ENCODE results near the gene EXOSC10. TPM values are rescaled to one million over a fixed set of nuclear protein-coding genes. Genes with fewer than 3 reads are reported as not detected.
"Not testable (repeated sequence)": the region's sequence is repeated elsewhere in the genome, so short reads cannot be mapped to it uniquely, and the experiment has no call there.

The EXOSC10 gene
- total RNA-seq, 1 experiment from 2014 or later, result 72.0 TPM

GRCh38 chr1:11101347-11101746 is 1.7 kb upstream of the EXOSC10 start:
- H3K79me2 ChIP-seq (ENCODE audit: low read length), result peaks cover 27% of the 10 kb centered on the region
- peaks cover 16% of the 10 kb centered on the region for H3K4me1 ChIP-seq (ENCODE audit: low read length)
- H2AFZ ChIP-seq (ENCODE audit: low read length), result no peak overlapping the region
- no peaks in the 10 kb centered on the region for H3K27me3 ChIP-seq (ENCODE audit: low read length)
- no peak overlapping the region for H3K4me2 ChIP-seq (ENCODE audit: low read depth, low read length, poor library complexity, severe bottlenecking)
- H4K20me1 ChIP-seq (ENCODE audit: insufficient read depth, low read depth, low read length), result peaks cover 4% of the 10 kb centered on the region; the same call in 1 of the 2 replicates
- no peak for DNase-seq
- H3K9me2 ChIP-seq (replicated peaks; ENCODE audit: insufficient read depth, low read length), result no peaks in the 10 kb centered on the region
- H3K9me3 ChIP-seq (ENCODE audit: low read length), result no peaks in the 10 kb centered on the region
- no peak overlapping the region for H3K4me3 ChIP-seq (ENCODE audit: low read length)
- peaks cover 5% of the 10 kb centered on the region for H3K36me3 ChIP-seq (ENCODE audit: insufficient read depth, low read length)
- H3K27ac ChIP-seq (ENCODE audit: low read length), result no peak overlapping the region
- H3K9ac ChIP-seq (ENCODE audit: low read length), result no peak overlapping the region

DNA sequence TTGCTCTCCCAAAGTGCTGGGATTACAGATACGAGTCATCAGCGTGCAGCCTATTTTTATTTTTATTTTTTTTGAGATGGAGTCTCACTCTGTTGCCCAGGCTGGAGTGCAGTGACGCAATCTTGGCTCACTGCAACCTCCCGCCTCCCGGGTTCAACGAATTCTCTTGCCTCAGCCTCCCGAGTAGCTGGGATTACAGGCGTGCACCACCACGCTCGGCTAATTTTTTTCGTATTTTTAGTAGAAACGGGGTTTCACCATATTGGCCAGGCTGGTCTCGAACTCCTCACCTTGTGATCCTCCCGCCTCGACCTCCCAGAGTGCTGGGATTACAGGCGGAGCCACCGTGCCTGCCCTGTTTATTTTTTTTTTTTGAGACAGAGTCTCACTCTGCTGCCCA is 1.1 kb upstream of the EXOSC10 start:
- H3K36me3 ChIP-seq (ENCODE audit: insufficient read depth, low read length); H3K27me3 ChIP-seq (ENCODE audit: low read length); H3K9me2 ChIP-seq (replicated peaks; ENCODE audit: insufficient read depth, low read length); H4K20me1 ChIP-seq (ENCODE audit: insufficient read depth, low read depth, low read length); H3K9me3 ChIP-seq (ENCODE audit: low read length); H2AFZ ChIP-seq (ENCODE audit: low read length); DNase-seq; H3K27ac ChIP-seq (ENCODE audit: low read length); H3K4me2 ChIP-seq (ENCODE audit: low read depth, low read length, poor library complexity, severe bottlenecking); H3K4me3 ChIP-seq (ENCODE audit: low read length); H3K9ac ChIP-seq (ENCODE audit: low read length): not testable (repeated sequence)
- peaks cover 28% of the 10 kb centered on the region for H3K79me2 ChIP-seq (ENCODE audit: low read length)
- peaks cover 16% of the 10 kb centered on the region for H3K4me1 ChIP-seq (ENCODE audit: low read length)

DNA sequence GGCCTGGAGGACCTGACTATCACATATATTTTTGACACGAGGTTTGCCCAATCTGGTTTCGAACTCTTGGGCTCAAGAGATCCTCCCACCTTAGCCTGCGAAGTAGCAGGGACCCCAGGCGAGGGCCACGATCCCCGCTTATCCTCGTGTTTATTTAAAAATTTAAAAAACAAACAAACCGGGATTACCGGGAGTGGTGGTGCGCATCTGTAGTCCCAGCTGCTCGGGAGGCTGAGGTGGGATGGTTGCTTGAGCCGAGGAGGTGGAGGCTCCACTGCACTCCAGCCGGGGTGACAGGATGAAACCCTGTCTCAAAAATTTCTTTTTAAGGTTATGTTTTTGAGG is 452 bp upstream of the EXOSC10 start:
- no peaks in the 10 kb centered on the region for H3K27me3 ChIP-seq (ENCODE audit: low read length)
- peaks cover 8% of the 10 kb centered on the region for H3K36me3 ChIP-seq (ENCODE audit: insufficient read depth, low read length)
- H3K4me1 ChIP-seq (ENCODE audit: low read length), result peaks cover 16% of the 10 kb centered on the region
- peak overlapping the region; percentile 65; the same call in 1 of the 2 replicates for H2AFZ ChIP-seq (ENCODE audit: low read length)
- peak overlapping the region; percentile 74 for H3K4me3 ChIP-seq (ENCODE audit: low read length)
- peak overlapping the region; percentile 90 for H3K4me2 ChIP-seq (ENCODE audit: low read depth, low read length, poor library complexity, severe bottlenecking)
- no peak overlapping the region for H3K27ac ChIP-seq (ENCODE audit: low read length)
- peaks cover 4% of the 10 kb centered on the region; the same call in 1 of the 2 replicates for H4K20me1 ChIP-seq (ENCODE audit: insufficient read depth, low read depth, low read length)
- no peaks in the 10 kb centered on the region for H3K9me3 ChIP-seq (ENCODE audit: low read length)
- H3K79me2 ChIP-seq (ENCODE audit: low read length), result peaks cover 30% of the 10 kb centered on the region
- H3K9ac ChIP-seq (ENCODE audit: low read length), result peak overlapping the region; percentile 83
- no peaks in the 10 kb centered on the region for H3K9me2 ChIP-seq (replicated peaks; ENCODE audit: insufficient read depth, low read length)
- DNase-seq, result no peak

DNA sequence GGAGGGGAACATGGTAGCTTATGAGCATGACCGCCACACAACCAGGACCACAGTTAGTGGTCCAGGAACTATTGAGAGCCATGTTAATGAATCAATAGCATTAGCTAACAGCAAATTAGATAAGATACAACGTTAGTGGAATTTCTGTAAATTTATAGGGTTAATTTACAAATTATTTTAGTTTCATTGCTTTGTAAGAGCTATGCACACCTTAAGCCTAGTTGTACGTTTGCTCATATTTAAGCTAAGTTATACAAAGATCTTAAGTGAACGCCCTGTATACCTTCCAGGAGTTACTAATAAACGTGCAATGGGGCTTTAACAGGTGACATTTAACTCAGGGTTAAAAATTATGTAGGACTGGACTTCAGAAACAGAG is 749 bp downstream of the EXOSC10 start:
- H3K4me3 ChIP-seq (ENCODE audit: low read length), result peak overlapping the region; percentile 74
- H4K20me1 ChIP-seq (ENCODE audit: insufficient read depth, low read depth, low read length), result peaks cover 4% of the 10 kb centered on the region; the same call in 1 of the 2 replicates
- H3K36me3 ChIP-seq (ENCODE audit: insufficient read depth, low read length), result peaks cover 8% of the 10 kb centered on the region
- no peaks in the 10 kb centered on the region for H3K9me3 ChIP-seq (ENCODE audit: low read length)
- H3K4me2 ChIP-seq (ENCODE audit: low read depth, low read length, poor library complexity, severe bottlenecking), result peak overlapping the region; percentile 90
- DNase-seq, result no peak
- H2AFZ ChIP-seq (ENCODE audit: low read length), result peak overlapping the region; percentile 45; the same call in 1 of the 2 replicates
- peak overlapping the region; percentile 83 for H3K9ac ChIP-seq (ENCODE audit: low read length)
- H3K27ac ChIP-seq (ENCODE audit: low read length), result no peak overlapping the region; the same call in 1 of the 2 replicates
- H3K79me2 ChIP-seq (ENCODE audit: low read length), result peaks cover 30% of the 10 kb centered on the region
- H3K27me3 ChIP-seq (ENCODE audit: low read length), result no peaks in the 10 kb centered on the region
- no peaks in the 10 kb centered on the region for H3K9me2 ChIP-seq (replicated peaks; ENCODE audit: insufficient read depth, low read length)
- H3K4me1 ChIP-seq (ENCODE audit: low read length), result peaks cover 16% of the 10 kb centered on the region

DNA sequence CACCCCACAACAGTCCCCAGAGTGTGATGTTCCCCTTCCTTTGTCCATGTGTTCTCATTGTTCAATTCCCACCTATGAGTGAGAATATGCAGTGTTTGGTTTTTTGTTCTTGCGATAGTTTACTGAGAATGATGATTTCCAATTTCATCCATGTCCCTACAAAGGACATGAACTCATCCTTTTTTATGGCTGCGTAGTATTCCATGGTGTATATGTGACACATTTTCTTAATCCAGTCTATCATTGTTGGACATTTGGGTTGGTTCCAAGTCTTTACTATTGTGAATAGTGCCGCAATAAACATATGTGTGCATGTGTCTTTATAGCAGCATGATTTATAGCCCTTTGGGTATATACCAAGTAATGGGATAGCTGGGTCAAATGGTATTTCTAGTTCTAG is 15.9 kb downstream of the EXOSC10 start:
- not testable (repeated sequence) for H3K9ac ChIP-seq (ENCODE audit: low read length); H3K4me3 ChIP-seq (ENCODE audit: low read length); H3K9me3 ChIP-seq (ENCODE audit: low read length); H4K20me1 ChIP-seq (ENCODE audit: insufficient read depth, low read depth, low read length); H3K4me1 ChIP-seq (ENCODE audit: low read length); H3K4me2 ChIP-seq (ENCODE audit: low read depth, low read length, poor library complexity, severe bottlenecking); H3K27ac ChIP-seq (ENCODE audit: low read length); H2AFZ ChIP-seq (ENCODE audit: low read length); H3K27me3 ChIP-seq (ENCODE audit: low read length); DNase-seq; H3K9me2 ChIP-seq (replicated peaks; ENCODE audit: insufficient read depth, low read length); H3K79me2 ChIP-seq (ENCODE audit: low read length)
- H3K36me3 ChIP-seq (ENCODE audit: insufficient read depth, low read length), result peaks cover 35% of the 10 kb centered on the region

DNA sequence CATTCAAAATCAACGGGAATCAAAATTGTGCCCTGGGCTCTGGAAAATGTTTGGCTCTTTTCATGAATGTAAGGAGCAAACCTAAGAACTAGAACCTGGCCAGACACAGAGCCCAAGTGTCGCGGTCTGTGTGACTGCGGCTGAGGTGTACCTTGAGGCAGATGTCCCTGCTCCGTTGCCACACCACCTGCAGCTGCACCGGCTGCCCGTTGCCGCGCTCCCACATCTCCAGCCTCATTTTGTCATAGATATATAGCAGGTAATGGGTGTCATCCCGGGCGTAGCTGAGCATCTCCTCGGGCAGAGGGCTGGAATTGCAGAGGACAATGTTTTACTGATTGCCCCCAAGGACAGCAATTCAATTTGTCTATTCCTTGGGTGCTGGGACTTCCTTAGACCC is 18.7 kb downstream of the EXOSC10 start:
- no peaks in the 10 kb centered on the region for H3K9me3 ChIP-seq (ENCODE audit: low read length)
- H3K79me2 ChIP-seq (ENCODE audit: low read length), result no peaks in the 10 kb centered on the region
- no peak overlapping the region for H3K27ac ChIP-seq (ENCODE audit: low read length)
- H2AFZ ChIP-seq (ENCODE audit: low read length), result no peak overlapping the region
- no peaks in the 10 kb centered on the region for H3K27me3 ChIP-seq (ENCODE audit: low read length)
- no peaks in the 10 kb centered on the region for H3K9me2 ChIP-seq (replicated peaks; ENCODE audit: insufficient read depth, low read length)
- peaks cover 20% of the 10 kb centered on the region; the same call in 1 of the 2 replicates for H3K36me3 ChIP-seq (ENCODE audit: insufficient read depth, low read length)
- DNase-seq, result no peak
- H3K4me2 ChIP-seq (ENCODE audit: low read depth, low read length, poor library complexity, severe bottlenecking), result no peak overlapping the region
- H4K20me1 ChIP-seq (ENCODE audit: insufficient read depth, low read depth, low read length), result no peaks in the 10 kb centered on the region
- H3K4me3 ChIP-seq (ENCODE audit: low read length), result no peak overlapping the region
- no peak overlapping the region for H3K9ac ChIP-seq (ENCODE audit: low read length)
- H3K4me1 ChIP-seq (ENCODE audit: low read length), result no peaks in the 10 kb centered on the region

DNA sequence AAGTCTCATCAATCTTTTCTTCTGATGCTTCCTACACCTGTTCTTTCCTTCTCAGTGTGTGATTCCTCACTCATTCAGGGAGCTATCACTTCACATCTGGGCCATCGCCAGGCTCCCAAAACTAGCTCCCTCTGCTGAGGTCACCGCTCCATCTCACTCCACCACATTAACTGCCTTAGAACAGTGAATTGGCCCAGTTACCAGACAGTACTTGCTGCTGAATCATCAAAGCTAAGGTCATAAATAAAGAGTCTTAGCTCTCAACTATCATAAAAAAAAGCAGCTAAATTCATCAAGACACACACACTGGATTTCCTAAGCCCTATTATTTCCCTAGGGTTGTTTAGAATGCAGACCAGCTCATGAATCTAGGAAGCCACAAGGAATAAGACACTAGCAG is 21.0 kb downstream of the EXOSC10 start:
- Histone ChIP-seq H2AFZ (ENCODE audit: low read length) (no peak overlapping the region), H3K79me2 (ENCODE audit: low read length) (no peaks in the 10 kb centered on the region), H3K9me2 (replicated peaks; ENCODE audit: insufficient read depth, low read length) (no peaks in the 10 kb centered on the region), H3K4me2 (ENCODE audit: low read depth, low read length, poor library complexity, severe bottlenecking) (no peak overlapping the region), H3K36me3 (ENCODE audit: insufficient read depth, low read length) (peaks cover 20% of the 10 kb centered on the region; the same call in 1 of the 2 replicates), H4K20me1 (ENCODE audit: insufficient read depth, low read depth, low read length) (no peaks in the 10 kb centered on the region), H3K9ac (ENCODE audit: low read length) (no peak overlapping the region), H3K9me3 (ENCODE audit: low read length) (no peaks in the 10 kb centered on the region), H3K4me1 (ENCODE audit: low read length) (peaks cover 3% of the 10 kb centered on the region), H3K27ac (ENCODE audit: low read length) (no peak overlapping the region), H3K27me3 (ENCODE audit: low read length) (no peaks in the 10 kb centered on the region), H3K4me3 (ENCODE audit: low read length) (no peak overlapping the region)
- no peak for DNase-seq

DNA sequence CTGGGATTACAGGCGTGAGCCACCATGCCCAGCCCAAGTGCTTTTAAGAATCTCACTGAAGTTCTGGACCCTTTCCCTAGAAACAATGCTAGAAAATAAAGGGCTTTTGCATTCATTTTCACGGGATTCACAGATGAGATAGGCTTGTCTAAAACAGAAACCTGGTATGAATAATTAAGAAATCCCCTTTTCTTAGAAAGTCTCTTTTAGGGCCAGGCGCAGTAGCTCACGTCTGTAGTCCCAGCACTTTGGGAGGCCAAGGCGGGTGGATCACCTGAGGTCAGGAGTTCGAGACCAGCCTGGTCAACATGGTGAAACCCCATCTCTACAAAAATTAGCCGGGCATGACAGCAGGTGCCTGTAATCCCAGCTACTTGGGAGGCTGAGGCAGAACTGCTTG is 26.3 kb downstream of the EXOSC10 start:
- H3K36me3 ChIP-seq (ENCODE audit: insufficient read depth, low read length), result peaks cover 27% of the 10 kb centered on the region
- not testable (repeated sequence) for H3K9ac ChIP-seq (ENCODE audit: low read length); H3K79me2 ChIP-seq (ENCODE audit: low read length); H3K27me3 ChIP-seq (ENCODE audit: low read length); H2AFZ ChIP-seq (ENCODE audit: low read length); H3K9me2 ChIP-seq (replicated peaks; ENCODE audit: insufficient read depth, low read length); H4K20me1 ChIP-seq (ENCODE audit: insufficient read depth, low read depth, low read length); H3K4me3 ChIP-seq (ENCODE audit: low read length); DNase-seq; H3K9me3 ChIP-seq (ENCODE audit: low read length)
- peak overlapping the region; percentile 97 for H3K27ac ChIP-seq (ENCODE audit: low read length)
- peaks cover 36% of the 10 kb centered on the region for H3K4me1 ChIP-seq (ENCODE audit: low read length)
- peak overlapping the region; percentile 78 for H3K4me2 ChIP-seq (ENCODE audit: low read depth, low read length, poor library complexity, severe bottlenecking)

Data from Karpas-422 (cell line).